Smooth muscle cell (in vitro differentiated cells): ENCODE data around the gene SPTBN4. TPM values are rescaled to one million over a fixed set of nuclear protein-coding genes. Genes with fewer than 3 reads are reported as not detected.

Experiments
- DNase-seq: peaks from one replicate; lab custom pipeline; 2025; ENCODE audit not compliant: unreplicated experiment; lab: John Stamatoyannopoulos, UW
- H2AFZ ChIP-seq: fragments of 200-600 bp; sonication (generic); 2 replicates; pipeline ENCODE4 v1.6.0; 2016; ENCODE audit warnings: antibody characterized with exemption, low read depth, mild to moderate bottlenecking
- H3F3A ChIP-seq: fragments of 200-600 bp; sonication (generic); 2 replicates; pipeline ENCODE4 v1.6.0; 2017; ENCODE audit warnings: antibody characterized with exemption, low read depth
- H3K27ac ChIP-seq: fragments of 200-600 bp; sonication (generic); 2 replicates; pipeline ENCODE4 v1.5.1; 2016; ENCODE audit warnings: low read depth, mild to moderate bottlenecking
- H3K27me3 ChIP-seq: fragments of 200-600 bp; sonication (generic); 2 replicates; pipeline ENCODE4 v1.6.1; 2016; ENCODE audit warnings: low read depth, mild to moderate bottlenecking
- H3K36me3 ChIP-seq: fragments of 200-600 bp; sonication (generic); 2 replicates; pipeline ENCODE4 v1.5.1; 2016; ENCODE audit warnings: low read depth
- H3K4me1 ChIP-seq: fragments of 200-600 bp; sonication (generic); 2 replicates; pipeline ENCODE4 v1.5.1; 2016; ENCODE audit warnings: low read depth
- H3K4me2 ChIP-seq: fragments of 200-600 bp; sonication (generic); 2 replicates; pipeline ENCODE4 v1.6.0; 2016; ENCODE audit warnings: mild to moderate bottlenecking
- H3K4me3 ChIP-seq: fragments of 200-600 bp; sonication (generic); 2 replicates; pipeline ENCODE4 v1.5.1; 2016; ENCODE audit warnings: mild to moderate bottlenecking
- H3K79me2 ChIP-seq: fragments of 200-600 bp; sonication (generic); 2 replicates; pipeline ENCODE4 v1.6.0; 2016; ENCODE audit warnings: low read depth, mild to moderate bottlenecking
- H3K9ac ChIP-seq: fragments of 200-600 bp; sonication (generic); 2 replicates; pipeline ENCODE4 v1.6.0; 2016; ENCODE audit warnings: low read depth
- H3K9me3 ChIP-seq: fragments of 200-600 bp; sonication (generic); replicated peaks from 2 replicates; pipeline ENCODE4 v1.5.1; 2016; ENCODE audit warnings: low read depth
- H4K20me1 ChIP-seq: fragments of 200-600 bp; sonication (generic); 2 replicates; pipeline ENCODE4 v1.6.0; 2016; ENCODE audit warnings: low read depth
- CTCF ChIP-seq: fragments of 200-600 bp; sonication (generic); IDR thresholded peaks from 2 replicates; pipeline ENCODE4 v1.5.1; 2017; ENCODE audit warnings: borderline replicate concordance, mild to moderate bottlenecking, antibody characterized with exemption; ENCODE audit not compliant: insufficient read depth, poor library complexity, severe bottlenecking
- WGBS: methylation state at CpG from one replicate; pipeline ENCODE4 v1.1.7; 2016; ENCODE audit warnings: low lambda C conversion rate; 5-methylcytosine and 5-hydroxymethylcytosine counted together
- polyA plus RNA-seq: library from polyadenylated mRNA; unstranded; fragments of >200 nt; fragmentation: Nextera tagmentation; extraction: Ambion mirVana; gene quantifications from 2 replicates; pipeline ENCODE4 v1.2.1, GENCODE V29; 2016
- total RNA-seq: library from RNA; depleted of rRNA; stranded (reverse); fragments of >200 nt; gene quantifications from 2 replicates; pipeline ENCODE4 v1.2.3, GENCODE V29; 2014

Gene SPTBN4
- total and polyA plus RNA-seq, 2 experiments from 2014 or later, result 1.0 to 1.2 TPM

DNA sequence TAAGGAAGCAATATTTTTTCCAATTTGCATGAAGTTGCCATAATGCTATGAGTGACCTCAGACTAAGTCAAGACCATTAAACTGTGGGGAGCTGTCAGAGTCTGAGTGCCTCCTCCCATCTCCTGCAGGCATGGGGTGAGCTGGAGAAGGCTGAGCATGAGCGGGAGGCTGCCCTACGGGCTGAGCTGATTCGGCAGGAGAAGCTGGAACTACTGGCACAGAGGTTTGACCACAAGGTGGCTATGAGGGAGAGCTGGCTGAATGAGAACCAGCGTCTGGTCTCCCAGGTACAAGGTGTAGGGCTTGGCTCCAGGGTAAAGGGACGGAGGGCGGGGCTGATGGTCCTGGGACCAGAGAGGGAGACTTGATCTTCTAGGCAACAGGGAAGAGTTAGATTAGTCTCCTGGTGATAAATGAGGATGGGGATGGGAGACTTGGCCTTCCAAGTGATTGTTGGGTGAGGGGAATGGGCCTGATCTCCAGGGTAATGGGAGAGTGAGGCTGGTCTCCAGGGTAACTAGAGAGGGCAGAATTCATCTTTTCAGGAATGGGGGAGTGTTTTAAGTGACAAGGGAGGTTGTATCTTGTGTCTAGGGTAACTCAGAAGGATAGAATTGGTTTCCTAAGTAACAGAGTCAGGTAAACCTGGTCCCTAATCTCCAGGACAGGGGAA is 36.0 kb downstream of the SPTBN4 start:
- Histone ChIP-seq H3K4me3 (no peak overlapping the region), H2AFZ (no peak overlapping the region), H3K4me1 (no peaks in the 10 kb centered on the region), H3K27me3 (peaks cover 18% of the 10 kb centered on the region), H3K9ac (no peak overlapping the region), H3K36me3 (no peaks in the 10 kb centered on the region), H3F3A (no peaks in the 10 kb centered on the region), H3K9me3 (no peaks in the 10 kb centered on the region), H3K4me2 (no peak overlapping the region), H4K20me1 (no peaks in the 10 kb centered on the region), H3K79me2 (no peaks in the 10 kb centered on the region), H3K27ac (no peak overlapping the region)
- no peak for TF ChIP-seq CTCF
- 46% methylated on average over 6 of the region's 6 CpGs for WGBS
- DNase-seq, result no peak

GRCh38 chr19:40503320-40503695 is 36.5 kb downstream of the SPTBN4 start:
- 43% methylated on average over 1 of the region's 1 CpG for WGBS

DNA sequence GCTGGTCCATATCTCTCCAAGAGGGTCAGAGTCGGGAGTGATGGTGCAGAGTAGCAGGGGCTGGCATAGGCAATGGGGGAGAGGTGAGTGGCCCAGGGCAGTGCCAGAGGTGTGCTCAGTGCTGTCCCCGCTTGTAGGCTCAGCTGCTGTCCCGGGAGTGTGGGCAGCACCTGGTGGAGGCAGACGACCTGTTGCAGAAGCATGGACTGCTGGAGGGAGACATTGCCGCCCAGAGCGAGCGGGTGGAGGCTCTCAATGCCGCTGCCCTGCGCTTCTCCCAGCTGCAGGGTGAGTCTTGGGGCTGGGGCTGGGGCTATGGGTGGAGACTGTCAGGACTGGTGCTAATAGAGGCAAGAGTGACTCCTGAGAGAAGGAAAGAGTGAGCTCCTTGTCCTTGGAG is 39.3 kb downstream of the SPTBN4 start:
- DNase-seq, result no peak

More at GRCh38 chr19:40503320-40503695, 36.5 kb downstream of the SPTBN4 start:
- Histone ChIP-seq H2AFZ (no peak overlapping the region), H3K27ac (no peak overlapping the region), H3F3A (no peaks in the 10 kb centered on the region), H3K9me3 (no peaks in the 10 kb centered on the region), H3K36me3 (no peaks in the 10 kb centered on the region), H3K4me1 (no peaks in the 10 kb centered on the region), H3K79me2 (no peaks in the 10 kb centered on the region), H3K4me3 (no peak overlapping the region), H4K20me1 (no peaks in the 10 kb centered on the region), H3K27me3 (peaks cover 18% of the 10 kb centered on the region), H3K9ac (no peak overlapping the region), H3K4me2 (no peak overlapping the region)
- TF ChIP-seq CTCF, result no peak
- DNase-seq, result no peak

More for the DNA sequence above, 39.3 kb downstream of the SPTBN4 start:
- no peak overlapping the region for H3K27ac ChIP-seq
- peaks cover 37% of the 10 kb centered on the region for H3K27me3 ChIP-seq
- TF ChIP-seq CTCF, result no peak
- H3K9ac ChIP-seq, result no peak overlapping the region
- WGBS, result 79% methylated on average over 9 of the region's 9 CpGs
- no peaks in the 10 kb centered on the region for H3K79me2 ChIP-seq
- H3K36me3 ChIP-seq, result no peaks in the 10 kb centered on the region
- H2AFZ ChIP-seq, result no peak overlapping the region
- no peaks in the 10 kb centered on the region for H3K9me3 ChIP-seq
- no peak overlapping the region for H3K4me3 ChIP-seq
- H3K4me1 ChIP-seq, result no peaks in the 10 kb centered on the region
- no peak overlapping the region for H3K4me2 ChIP-seq
- H3F3A ChIP-seq, result no peaks in the 10 kb centered on the region
- no peaks in the 10 kb centered on the region for H4K20me1 ChIP-seq
